SW 1271 (cell line): ENCODE measurements around the gene XKR7.

ENCODE experiments used
- DNase-seq, 2 experiments: peaks; one replicate each; lab custom pipeline; 2025; lab: John Stamatoyannopoulos, UW

The XKR7 gene

DNA sequence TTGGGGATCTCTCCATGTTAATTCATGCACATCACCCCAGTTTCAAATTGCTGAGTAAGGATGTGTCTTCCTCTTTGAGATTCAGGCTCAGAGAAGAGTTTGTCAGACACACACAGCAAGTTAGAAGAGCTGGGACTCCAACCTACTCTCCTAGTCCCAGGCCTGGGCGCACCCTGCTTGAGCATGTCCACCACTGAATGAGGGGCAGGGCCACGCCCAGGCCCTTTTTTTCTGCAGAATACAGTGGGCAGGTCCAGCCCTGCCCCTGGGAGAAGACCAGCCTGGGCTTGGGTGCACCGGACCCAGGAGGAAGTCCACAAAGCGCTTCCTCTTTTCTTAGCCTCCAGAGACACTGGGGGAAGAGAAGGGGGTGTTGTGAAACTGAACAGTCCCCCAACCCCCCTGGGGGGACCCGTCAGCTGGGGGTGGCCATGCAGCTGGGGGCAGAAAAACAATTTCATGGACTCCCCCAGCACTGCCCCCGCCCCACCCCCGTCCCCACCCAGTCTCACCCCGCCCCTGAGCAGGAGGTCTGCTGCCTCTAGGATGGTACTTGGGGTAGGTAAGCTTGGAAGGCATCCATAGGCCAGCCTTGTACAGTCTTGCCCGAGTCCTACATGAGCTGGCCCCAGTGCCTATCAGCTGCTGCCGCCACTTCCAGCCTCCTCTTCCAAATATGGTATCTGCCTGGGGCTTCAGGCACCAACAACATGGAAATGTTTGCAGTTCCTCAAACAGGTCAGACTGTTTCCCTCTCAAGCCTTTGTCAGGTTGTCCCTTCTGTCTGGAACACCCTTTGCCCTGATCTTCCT lies 72.4 kb downstream of the XKR7 start:
- DNase-seq: no peak

GRCh38 chr20:32045999-32046398 lies 78.0 kb downstream of the XKR7 start:
- DNase-seq: no peak

GRCh38 chr20:32050324-32050841 lies 82.4 kb downstream of the XKR7 start:
- no peak for DNase-seq

DNA sequence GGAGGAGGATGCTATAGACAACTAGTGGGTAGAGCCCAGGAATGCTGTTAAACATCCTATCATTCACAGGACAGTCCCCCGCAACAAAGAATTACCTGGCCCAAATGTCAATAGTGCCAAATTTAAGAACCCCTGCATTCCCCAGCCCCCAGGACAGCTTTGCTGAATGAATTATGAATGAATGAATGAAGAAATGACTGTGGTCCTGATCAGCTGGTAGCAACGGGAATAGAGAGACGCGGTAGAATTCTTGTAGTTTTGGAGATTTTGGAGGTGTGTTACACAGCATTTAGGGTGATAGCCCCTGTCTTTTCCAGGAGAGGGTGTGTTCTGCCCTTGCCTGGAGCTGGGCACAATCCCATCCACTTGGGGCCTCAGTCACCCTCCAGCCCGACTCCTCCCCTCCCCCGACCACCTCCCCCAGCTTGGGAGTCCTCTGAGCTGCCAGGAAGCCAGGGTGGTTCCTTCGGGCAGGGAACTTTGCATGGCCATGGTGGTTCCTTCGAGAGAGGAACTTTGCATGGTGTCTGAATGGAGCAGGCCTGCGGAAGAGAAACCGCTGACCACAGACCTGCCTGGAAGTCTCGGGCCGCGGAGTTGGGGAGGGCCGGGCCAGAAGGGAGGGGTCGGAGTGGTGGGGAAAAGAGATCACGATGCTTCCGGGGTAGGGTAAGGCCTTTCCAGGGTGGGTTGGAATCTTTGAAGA lies 83.1 kb downstream of the XKR7 start:
- DNase-seq: no peak

DNA sequence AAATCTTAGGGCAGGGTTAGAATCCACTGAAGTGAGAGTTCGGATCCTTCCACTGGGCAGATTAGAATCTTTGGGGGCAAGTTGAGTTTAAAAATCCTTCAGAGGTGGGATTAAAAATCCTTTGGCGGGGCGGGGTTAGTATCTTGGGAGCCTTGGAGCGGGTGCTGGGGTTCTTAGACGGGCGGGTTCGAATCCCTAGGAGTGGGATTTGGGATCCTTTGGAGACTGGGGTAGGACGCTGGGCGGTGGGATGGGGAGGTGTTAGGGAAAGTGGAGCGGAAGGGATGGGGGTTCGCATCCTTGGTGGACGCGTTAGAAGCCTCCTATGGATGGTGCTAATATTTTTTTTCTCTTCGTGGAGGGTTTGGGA lies 83.8 kb downstream of the XKR7 start:
- no peak for DNase-seq

DNA sequence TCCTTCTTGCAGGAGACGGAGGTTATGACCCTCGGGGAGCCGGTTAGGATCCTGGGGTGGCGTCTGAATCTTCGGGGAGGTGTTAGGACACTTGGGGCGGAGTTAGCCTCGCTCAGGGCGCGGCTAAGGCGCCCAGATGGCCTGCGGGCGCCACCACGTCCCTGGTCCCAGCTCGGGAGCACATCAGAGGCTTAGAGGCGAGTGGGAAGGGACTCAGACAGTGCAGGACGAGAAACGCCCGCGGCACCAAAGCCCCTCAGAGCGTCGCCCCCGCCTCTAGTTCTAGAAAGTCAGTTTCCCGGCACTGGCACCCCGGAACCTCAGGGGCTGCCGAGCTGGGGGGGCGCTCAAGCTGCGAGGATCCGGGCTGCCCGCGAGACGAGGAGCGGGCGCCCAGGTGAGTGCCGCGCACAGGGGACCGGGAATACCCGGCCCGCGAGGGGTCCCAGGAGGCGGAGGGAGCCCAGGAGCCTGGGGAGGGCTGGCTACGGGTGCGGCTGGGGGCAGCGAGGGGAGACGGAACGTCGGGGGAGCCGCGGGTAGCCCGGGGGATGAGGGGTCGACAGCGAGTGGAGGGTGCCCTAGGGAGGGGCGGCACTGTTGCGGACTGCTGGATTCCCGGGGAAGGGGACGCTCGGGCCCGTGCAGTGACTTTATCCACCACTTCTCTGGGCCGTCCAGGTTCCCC lies 84.3 kb downstream of the XKR7 start, which contains the start of gene HCK:
HCK (plus strand) TSS at position 153 of the 688 bp plus-strand sequence.
- no peak for DNase-seq

- no peak for DNase-seq
These were observed 84.9 kb downstream of the XKR7 start for GRCh38 chr20:32052778-32053362.
